Kidney capillary endothelial cell (primary cell): ENCODE results near the gene LEUTX.
A peak's percentile ranks its signal among the peaks of the same experiment; 100 is the strongest.

ENCODE experiments used
- DNase-seq: peaks from one replicate; pipeline ENCODE4 v3.0.0-alpha.2; 2018; ENCODE audit warnings: low spot score

Gene LEUTX

DNA sequence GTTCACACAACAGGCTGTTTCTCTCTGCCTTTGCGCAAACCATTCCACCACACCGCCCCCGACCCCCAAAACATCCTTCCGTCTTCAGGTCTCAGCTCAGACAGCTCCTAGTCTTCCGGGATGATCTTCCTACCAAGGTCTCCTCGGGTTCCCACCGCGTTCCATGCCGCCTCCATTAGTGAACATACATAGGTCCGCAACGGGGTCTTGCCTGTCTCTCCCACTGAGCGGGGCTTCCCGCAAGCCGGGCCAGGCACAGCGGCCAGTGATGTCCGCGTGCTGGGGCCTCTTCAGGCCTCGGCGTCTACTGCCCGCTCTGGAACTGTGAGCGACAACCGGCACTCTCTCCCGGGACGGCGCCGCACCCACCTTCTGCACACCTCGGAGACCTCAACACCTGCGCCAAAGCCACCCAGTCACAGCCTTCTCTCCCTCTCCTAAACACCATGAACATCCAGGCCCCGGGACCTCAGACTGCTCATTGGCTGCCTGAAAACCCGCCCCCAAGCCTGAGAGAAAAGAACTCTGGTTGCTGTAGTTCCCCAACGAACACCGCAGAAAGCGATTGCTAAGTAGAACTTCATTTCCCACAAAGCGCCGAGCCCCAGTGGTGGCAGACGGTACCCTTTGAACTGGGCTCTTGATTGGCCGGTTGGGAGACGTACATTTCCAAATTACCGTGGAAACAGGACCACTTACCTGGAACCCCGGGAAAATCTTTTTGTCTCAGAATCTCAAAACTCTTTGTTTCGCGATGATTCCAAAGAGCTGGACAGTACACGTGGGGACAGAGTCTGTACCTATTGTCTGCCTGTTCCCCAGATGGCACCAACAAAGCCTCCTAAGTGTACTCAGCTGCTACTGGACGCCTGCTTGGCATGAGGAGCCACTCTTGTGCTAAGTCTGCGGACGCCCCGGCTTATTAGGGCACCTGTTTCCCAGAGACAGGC, 45.8 kb downstream of the LEUTX start:
- DNase-seq = peak; percentile 90

DNA sequence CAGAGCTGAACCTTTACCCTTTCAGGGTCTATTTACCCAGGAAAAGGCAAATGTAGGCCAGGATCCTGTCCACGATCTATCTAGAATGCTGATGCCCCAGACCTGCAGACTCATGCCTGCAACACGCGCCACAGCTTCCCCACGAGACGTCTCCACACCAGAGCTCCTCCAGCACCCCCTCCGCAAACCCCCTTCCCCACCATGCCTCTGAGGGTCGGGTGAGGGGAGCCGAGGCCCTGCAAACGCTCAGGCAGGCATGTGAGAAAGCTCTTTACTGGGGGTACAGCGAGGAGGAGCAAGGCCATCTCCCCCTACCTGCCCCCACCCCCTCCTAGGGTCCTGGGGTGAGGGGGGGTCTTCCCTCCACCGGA, 46.4 kb downstream of the LEUTX start:
- DNase-seq = no peak

DNA sequence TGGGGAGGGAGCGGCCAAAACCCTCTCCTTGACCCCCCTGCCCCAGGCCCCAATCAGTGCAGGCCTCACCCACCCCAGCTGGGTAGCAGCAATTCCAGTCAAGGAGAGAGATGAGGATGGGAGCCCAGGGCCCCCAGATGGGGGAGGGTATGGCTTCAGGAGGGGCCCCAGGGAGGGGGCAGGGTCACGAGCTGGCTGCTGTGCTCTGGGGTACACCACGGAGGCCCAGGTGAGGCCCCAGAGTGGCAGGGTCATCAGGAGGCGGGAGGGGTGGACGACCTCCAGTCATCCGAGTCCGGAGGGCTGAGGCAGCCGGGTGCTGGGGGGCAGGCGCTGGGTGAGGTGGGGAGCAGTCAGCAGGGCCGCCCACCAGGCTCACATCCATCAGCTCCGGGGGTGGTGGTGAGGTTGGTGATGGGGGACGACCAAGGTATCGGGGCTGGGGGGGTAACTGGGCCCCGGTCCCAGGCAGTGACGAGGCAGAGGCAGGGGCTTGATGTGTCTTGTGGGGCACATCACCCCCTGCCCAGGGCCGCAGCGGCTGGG, 47.0 kb downstream of the LEUTX start:
- DNase-seq = no peak

DNA sequence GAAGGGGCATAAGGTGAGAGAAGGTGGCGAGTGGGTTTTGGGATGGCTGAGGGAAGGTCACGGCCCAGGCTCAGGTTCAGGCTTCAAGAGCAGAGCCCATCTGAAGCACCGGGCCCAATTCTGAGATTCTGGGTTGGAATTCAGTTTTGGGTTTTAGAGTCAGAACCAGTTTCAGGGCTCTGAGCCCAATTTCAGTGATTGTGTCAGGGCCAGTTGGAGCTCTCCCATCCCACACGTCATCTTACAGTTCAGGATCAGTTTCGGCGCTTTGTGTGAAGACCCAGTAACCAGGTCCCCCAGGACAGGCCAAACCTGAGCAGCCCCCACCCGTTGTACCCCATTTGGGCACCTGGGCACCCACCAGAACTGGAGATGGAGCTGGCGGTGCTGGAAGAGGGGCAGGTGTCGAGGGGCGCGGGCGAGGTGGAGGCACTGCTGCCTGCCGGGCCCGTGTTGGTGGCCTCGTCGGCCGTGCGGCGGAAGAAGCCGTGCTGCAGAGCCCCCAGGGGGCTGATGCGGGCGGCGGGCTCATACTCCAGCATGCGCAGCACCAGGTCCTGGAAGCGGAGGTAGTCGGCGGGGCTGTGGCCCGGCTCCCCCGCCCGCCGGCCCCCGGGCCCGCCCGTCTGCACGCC, 47.8 kb downstream of the LEUTX start:
- no peak for DNase-seq

DNA sequence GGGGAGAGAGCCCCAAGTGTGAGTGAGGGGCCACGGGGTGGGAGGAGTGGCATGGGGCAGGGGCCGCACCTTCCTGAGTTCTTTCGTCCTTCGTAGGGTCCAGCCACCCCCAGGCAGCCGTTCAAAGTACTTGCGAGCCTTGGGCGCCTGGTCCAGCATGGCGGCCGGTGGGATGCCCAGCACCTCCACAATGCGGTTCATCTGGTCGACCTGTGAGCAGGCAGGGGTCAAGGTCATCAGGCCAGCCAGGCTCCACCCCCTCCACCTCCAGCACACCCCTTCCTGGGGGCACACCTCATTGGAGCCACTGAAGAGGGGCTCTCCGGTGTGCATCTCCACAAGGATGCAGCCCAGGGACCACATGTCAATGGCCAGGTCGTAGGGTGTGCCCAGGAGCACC, 48.6 kb downstream of the LEUTX start:
- DNase-seq = no peak

DNA sequence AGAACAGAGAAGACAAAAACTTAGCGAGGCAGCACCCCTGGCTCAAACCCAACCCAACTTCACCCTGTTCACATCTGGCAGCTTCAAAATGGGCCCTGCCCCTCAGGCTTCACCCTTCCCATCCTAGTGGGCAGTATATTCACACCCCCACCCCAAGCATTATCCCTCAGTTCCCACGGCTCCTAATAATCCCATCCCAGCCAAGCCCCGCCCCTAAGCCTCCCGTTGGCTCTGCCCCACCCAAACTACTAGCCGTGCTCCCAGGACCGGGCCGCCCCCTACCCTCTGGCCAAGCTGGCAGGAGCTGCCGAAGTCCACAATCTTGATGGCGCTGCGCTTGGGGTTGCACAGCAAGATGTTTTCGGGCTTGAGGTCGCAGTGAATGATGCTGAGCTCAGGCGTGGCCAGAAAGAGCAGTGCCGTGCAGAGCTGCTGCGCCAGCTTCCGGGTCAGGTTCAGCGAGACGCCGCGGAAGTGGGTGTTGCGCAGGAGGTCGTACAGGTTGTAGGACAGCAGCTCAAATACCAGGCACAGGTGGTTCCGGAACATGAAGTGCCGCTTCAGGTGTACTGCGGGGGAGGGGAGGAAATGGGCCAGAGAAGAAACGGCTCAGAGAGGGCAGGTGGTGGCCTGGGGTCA, 49.5 kb downstream of the LEUTX start:
- DNase-seq = no peak

DNA sequence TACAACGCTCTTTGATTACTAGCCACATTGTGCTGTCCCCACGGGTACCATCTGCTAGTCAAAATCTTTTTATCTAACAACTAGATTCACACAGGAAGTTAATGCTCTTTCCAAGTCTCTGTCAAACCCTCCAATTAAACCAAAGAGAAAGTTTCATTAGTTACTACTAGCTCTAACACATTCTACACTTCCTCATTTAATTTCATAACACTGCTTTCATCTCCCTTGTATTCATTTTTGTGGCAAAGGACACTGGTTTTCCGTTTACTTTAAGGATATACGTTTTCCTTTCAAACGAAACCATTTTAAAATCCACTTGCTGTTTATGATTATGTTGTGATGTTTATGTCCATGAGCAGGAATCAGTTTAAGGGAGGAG, 50.0 kb downstream of the LEUTX start:
- no peak for DNase-seq

DNA sequence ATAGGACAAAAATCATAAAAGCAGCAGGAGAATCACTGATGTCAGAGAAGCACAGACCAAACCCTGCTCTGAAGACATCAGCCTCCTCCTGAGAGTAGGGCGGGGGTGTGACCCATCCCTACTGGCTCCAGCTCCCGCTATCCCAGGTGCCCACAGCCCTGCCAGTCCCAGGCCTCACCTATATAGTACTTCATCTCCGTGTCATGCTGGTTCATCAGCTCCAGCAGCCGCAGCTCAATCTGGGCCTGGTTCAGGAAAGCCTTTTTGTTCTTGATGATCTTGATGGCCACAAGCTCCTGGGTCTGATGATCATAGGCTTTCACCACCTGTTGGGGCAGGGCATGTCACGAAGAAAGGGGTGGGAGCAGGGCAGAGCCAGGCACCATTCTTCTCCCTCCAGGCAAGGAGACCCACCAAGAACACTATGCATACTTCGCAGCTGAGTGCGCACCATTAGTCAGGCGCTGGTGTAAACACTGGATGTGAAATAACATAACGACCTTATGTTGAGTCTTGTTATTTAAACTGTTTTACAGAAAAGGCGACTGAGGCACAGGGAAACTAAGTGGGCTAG, 51.1 kb downstream of the LEUTX start:
- no peak for DNase-seq

DNA sequence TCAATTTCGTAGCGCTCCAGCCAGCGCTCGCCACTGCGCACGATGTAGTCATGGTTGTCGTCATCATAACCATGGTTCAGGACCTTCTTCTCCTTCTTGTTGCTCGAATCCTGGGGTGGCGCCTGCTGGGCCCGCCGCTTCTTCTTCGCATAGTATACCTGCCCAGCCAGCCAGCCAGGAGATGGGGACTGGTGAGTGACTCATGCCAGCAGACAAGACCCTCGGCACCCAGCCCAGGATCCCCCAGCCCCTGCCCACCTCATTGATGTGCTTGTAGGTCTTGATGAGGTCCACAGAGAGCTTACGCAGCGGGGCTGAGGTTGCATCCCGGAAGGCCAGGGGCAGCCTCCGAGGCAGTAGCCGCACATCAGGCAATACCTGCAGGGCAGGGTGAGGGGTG, 51.8 kb downstream of the LEUTX start:
- DNase-seq = no peak

DNA sequence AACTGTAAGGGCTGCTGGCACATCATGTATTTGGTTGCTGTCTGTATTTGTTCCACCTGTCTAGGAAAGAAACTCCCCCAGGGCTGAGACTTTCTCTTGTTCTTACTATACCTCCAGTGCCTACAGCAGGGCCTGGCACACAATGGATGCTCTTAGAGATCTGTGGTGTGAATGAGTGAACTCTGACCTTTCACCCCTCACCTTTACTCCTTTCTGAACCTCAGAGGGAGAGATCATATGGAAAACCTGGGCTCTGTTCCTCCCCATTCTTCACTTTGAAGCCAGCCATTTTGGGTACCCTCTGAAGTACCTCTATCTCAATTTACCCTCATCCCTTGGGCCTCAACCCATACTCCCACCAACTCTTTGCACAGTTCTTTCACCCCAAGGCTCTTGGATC, 52.2 kb downstream of the LEUTX start:
- DNase-seq = no peak

DNA sequence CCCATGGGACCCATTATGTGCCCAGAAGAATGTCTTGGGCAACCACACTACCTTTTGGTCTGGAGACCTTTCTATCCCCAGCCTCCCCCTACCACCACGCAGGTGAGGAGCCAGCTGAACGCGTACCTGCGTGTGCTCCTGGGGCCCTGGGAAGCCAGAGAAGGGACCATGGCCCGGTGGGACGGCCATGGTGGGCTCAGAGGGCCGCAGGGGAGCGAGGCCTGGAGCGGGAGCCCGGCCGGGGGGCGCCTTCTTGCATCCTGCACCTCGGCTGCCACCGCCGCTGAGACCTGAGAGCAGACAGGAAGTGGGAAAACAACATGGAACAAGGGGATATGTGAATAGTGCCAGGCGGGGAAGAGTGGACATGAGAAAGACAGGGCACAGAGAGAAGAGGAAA, 53.0 kb downstream of the LEUTX start:
- no peak for DNase-seq

DNA sequence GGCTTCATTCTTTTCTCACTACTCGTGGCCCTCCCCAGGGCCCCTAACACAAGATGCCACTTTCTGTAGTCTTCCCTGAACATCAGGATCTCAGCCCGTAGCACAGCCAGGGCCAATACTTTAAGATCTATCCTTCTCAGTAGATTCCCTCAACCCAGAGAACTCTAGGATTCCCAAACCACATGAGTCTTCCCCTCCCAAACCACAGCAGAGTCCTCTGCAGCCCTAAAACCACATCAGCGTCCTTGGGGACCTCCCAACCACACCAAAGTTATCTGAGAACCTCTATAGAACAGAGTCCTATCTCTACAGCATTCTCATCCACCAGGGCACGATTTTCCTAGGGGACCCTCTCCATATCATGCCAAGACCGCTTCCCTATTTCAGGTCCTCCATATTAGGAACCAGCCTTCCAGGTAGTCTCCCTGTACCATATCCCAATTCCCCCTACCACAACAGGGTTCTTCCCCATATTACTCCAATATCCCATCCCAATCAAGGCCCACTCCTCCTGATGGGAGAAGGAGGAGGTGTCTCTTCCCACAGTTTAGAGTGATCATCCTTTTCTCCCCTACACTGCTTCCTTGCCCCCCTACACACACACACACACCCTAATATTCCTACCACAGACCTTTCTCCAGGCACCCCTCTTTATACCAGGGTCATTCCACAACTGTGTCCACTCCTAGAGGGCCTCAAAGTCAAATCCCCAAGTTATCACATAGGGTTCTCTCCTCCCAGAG, 53.9 kb downstream of the LEUTX start:
- DNase-seq = no peak

DNA sequence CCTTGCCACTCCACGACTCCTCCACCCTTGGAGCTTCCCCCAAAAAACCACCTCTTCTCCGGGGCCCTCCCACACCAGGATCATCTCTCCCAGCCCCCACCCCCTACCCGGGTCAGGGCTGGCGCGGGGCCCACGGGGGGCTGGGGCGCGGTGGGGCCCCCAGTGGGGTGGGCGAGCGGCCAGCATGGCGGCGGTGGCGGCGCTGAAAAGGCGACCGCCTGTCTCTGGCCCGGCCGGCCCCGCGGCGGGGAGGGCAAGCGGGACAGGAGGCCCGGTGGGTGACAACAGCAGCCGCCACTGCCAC, 54.5 kb downstream of the LEUTX start:
- no peak for DNase-seq

DNA sequence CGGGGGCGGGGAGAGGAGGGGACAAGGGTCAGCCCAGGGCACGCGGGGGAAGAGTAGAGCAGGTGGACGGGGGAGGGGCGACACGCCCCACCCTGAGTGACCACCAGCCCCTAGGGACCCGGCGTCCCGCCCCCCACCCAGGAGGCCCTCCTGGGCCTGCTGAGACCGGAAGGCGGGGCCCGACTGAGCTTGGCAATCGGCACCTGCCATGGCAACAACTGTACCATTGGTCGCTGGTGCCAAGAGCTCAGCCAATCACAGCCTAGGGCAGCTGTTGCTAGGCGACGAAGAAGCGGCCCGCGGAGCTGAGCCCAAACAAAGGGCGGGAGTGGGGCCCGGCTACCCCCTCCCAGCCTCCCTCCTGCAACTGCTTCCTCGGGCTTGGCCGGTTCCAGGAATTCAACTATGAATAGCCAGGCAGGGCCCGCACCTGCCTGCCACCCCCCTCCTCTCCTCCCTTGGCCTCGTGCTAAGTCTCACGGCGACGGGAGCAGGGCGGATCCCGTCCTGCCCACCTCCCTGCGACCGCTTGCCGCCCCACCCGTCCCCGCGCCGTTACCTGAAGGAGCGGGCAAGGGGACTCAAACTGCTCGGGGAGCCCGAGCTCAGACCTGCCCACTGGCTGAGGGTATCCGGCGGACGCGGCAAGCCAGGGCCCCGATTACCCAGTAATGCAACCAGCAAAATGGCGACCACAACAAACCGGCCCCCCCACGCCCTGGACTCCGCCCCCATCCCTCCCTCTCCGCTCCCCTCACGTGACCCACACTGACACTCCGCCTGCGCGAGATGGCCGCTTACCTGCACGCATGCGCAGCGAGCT, 55.0 kb downstream of the LEUTX start, which contains the start of gene DYRK1B:
DYRK1B (minus strand) TSS at position 699 of the 823 bp plus-strand sequence. CDS start 2,295 bp downstream, outside the sequence.
- DNase-seq = peak; percentile 92

DNA sequence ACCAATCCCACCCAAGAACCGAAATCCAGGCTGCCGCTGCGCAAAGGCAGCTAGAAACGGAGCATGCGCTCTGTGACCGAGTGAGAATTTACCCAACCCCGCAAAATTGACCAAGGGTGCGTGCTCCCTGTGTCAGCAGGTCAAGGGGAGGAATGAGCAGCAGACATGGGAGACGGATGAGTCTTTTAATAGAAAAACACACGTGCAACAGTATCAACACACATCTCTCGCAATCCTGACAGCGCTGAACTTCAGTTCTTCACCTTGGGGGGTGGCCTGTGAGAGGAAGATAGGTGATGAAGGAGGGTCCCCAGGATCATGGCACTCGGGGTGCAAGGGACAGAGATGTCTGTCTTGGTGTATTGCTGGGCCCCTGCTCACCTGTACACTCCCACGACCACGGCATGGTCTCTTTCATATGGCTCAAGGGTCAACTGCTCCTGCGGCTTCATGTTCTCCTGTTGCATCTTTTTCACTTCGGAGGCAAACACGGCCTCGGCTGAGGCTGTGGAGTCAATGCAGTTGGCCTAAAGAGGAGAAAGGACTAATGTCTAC, 55.7 kb downstream of the LEUTX start:
- no peak for DNase-seq
